ENCODE results near the gene RASGRP2. TPM values are rescaled to one million over a fixed set of nuclear protein-coding genes. Genes with fewer than 3 reads are reported as not detected.

Gene RASGRP2
- total RNA-seq, 2 experiments from 2014 or later = 7.5 to 8.2 TPM

GRCh38 chr11:64719406-64719805, 24.5 kb downstream of the RASGRP2 start:
- no peaks in the 10 kb centered on the region for H3K9me3 Mint-ChIP-seq
- no peak for DNase-seq
- no peak overlapping the region for H3K4me3 Mint-ChIP-seq
- peaks cover 6% of the 10 kb centered on the region for H3K4me1 Mint-ChIP-seq (ENCODE audit: low read depth)
- ChIA-PET CTCF (interaction anchor here (1.0 to 2.1 kb wide), 2 partner anchors 23 to 30 kb away, joined by 3 to 10 read pairs; no protein-coding TSS in a partner anchor), POLR2A (no interaction called here)
- H3K27me3 Mint-ChIP-seq = peaks cover 43% of the 10 kb centered on the region
- intact Hi-C loops (cut with micrococcal nuclease) = no loop called here
- H3K36me3 Mint-ChIP-seq = no peaks in the 10 kb centered on the region
- H3K27ac Mint-ChIP-seq = no peak overlapping the region

- no peaks in the 10 kb centered on the region for H3K36me3 Mint-ChIP-seq
- POLR2A ChIA-PET = no interaction called here
- CTCF ChIA-PET = interaction anchor here (1.0 to 2.1 kb wide), 2 partner anchors 24 to 30 kb away, joined by 3 to 10 read pairs; no protein-coding TSS in a partner anchor
Observed at GRCh38 chr11:64718780-64719124, 25.2 kb downstream of the RASGRP2 start.

GRCh38 chr11:64718084-64718779, 25.7 kb downstream of the RASGRP2 start:
- ChIA-PET POLR2A (interaction anchor here (0.6 kb wide), 1 partner anchor 59 kb away, joined by 6 read pairs; no protein-coding TSS in a partner anchor), CTCF (interaction anchor here (2.1 kb wide), 1 partner anchor 29 kb away, joined by 10 read pairs; no protein-coding TSS in a partner anchor)
- H3K27me3 Mint-ChIP-seq = peaks cover 50% of the 10 kb centered on the region
- no peaks in the 10 kb centered on the region for H3K9me3 Mint-ChIP-seq
- no peak overlapping the region for H3K27ac Mint-ChIP-seq
- no peak for DNase-seq
- no peak overlapping the region for H3K4me3 Mint-ChIP-seq
- intact Hi-C loops (cut with micrococcal nuclease) = no loop called here
- no peaks in the 10 kb centered on the region for H3K36me3 Mint-ChIP-seq
- no peaks in the 10 kb centered on the region for H3K4me1 Mint-ChIP-seq (ENCODE audit: low read depth)

More at GRCh38 chr11:64718780-64719124, 25.2 kb downstream of the RASGRP2 start:
- H3K4me3 Mint-ChIP-seq = no peak overlapping the region
- no peak overlapping the region for H3K27ac Mint-ChIP-seq
- intact Hi-C loops (cut with micrococcal nuclease) = no loop called here
- DNase-seq = no peak
- peaks cover 50% of the 10 kb centered on the region for H3K27me3 Mint-ChIP-seq
- H3K9me3 Mint-ChIP-seq = no peaks in the 10 kb centered on the region
- H3K4me1 Mint-ChIP-seq (ENCODE audit: low read depth) = peaks cover 2% of the 10 kb centered on the region

GRCh38 chr11:64717268-64717578, 26.7 kb downstream of the RASGRP2 start:
- Mint-ChIP-seq H3K4me1 (ENCODE audit: low read depth) (peaks cover 4% of the 10 kb centered on the region), H3K27ac (no peak overlapping the region), H3K4me3 (no peak overlapping the region), H3K27me3 (peaks cover 50% of the 10 kb centered on the region), H3K9me3 (no peaks in the 10 kb centered on the region), H3K36me3 (no peaks in the 10 kb centered on the region)
- ChIA-PET POLR2A (interaction anchor here (0.6 kb wide), 1 partner anchor 60 kb away, joined by 6 read pairs; no protein-coding TSS in a partner anchor), CTCF (interaction anchor here (0.7 to 0.9 kb wide), 2 partner anchors 13 to 28 kb away, joined by 3 to 5 read pairs; no protein-coding TSS in a partner anchor)
- no peak for DNase-seq
- intact Hi-C loops (cut with micrococcal nuclease) = no loop called here

GRCh38 chr11:64716473-64717267, 27.3 kb downstream of the RASGRP2 start:
- H3K9me3 Mint-ChIP-seq = no peaks in the 10 kb centered on the region
- CTCF ChIA-PET = interaction anchor here (0.7 to 0.9 kb wide), 2 partner anchors 12 to 28 kb away, joined by 3 to 5 read pairs; no protein-coding TSS in a partner anchor
- no peak for DNase-seq
- no peak overlapping the region for H3K27ac Mint-ChIP-seq
- H3K36me3 Mint-ChIP-seq = no peaks in the 10 kb centered on the region
- peaks cover 53% of the 10 kb centered on the region for H3K27me3 Mint-ChIP-seq
- POLR2A ChIA-PET = no interaction called here
- intact Hi-C loops (cut with micrococcal nuclease) = no loop called here
- peaks cover 9% of the 10 kb centered on the region for H3K4me1 Mint-ChIP-seq (ENCODE audit: low read depth)
- H3K4me3 Mint-ChIP-seq = no peak overlapping the region

GRCh38 chr11:64715756-64716472, 28.0 kb downstream of the RASGRP2 start:
- intact Hi-C loops (cut with micrococcal nuclease) = no loop called here
- CTCF ChIA-PET = no interaction called here
- POLR2A ChIA-PET = no interaction called here
- no peaks in the 10 kb centered on the region for H3K9me3 Mint-ChIP-seq
- H3K4me1 Mint-ChIP-seq (ENCODE audit: low read depth) = peaks cover 12% of the 10 kb centered on the region
- H3K36me3 Mint-ChIP-seq = no peaks in the 10 kb centered on the region
- H3K27me3 Mint-ChIP-seq = peaks cover 59% of the 10 kb centered on the region
- no peak for DNase-seq
- no peak overlapping the region for H3K4me3 Mint-ChIP-seq
- H3K27ac Mint-ChIP-seq = no peak overlapping the region

GRCh38 chr11:64715110-64715509, 28.8 kb downstream of the RASGRP2 start:
- POLR2A ChIA-PET = no interaction called here
- CTCF ChIA-PET = no interaction called here
- Mint-ChIP-seq H3K4me3 (no peak overlapping the region), H3K36me3 (no peaks in the 10 kb centered on the region), H3K27ac (no peak overlapping the region), H3K27me3 (peaks cover 62% of the 10 kb centered on the region), H3K9me3 (no peaks in the 10 kb centered on the region), H3K4me1 (ENCODE audit: low read depth) (peaks cover 14% of the 10 kb centered on the region)
- intact Hi-C loops (cut with micrococcal nuclease) = no loop called here
- DNase-seq = no peak

- ChIA-PET CTCF (interaction anchor here (0.8 kb wide), 1 partner anchor 14 kb away, joined by 3 read pairs; no protein-coding TSS in a partner anchor), POLR2A (no interaction called here)
- Mint-ChIP-seq H3K4me3 (no peak overlapping the region), H3K4me1 (ENCODE audit: low read depth) (peaks cover 14% of the 10 kb centered on the region), H3K9me3 (no peaks in the 10 kb centered on the region), H3K27me3 (peaks cover 63% of the 10 kb centered on the region), H3K36me3 (no peaks in the 10 kb centered on the region), H3K27ac (no peak overlapping the region)
- intact Hi-C loops (cut with micrococcal nuclease) = no loop called here
- DNase-seq = no peak
Observed at GRCh38 chr11:64714666-64715065, 29.3 kb downstream of the RASGRP2 start.

- POLR2A ChIA-PET = interaction anchor here (0.8 kb wide), 1 partner anchor 11 kb away, joined by 3 read pairs; no protein-coding TSS in a partner anchor
- Mint-ChIP-seq H3K27ac (no peak overlapping the region), H3K4me3 (no peak overlapping the region), H3K4me1 (ENCODE audit: low read depth) (peaks cover 14% of the 10 kb centered on the region), H3K36me3 (no peaks in the 10 kb centered on the region), H3K9me3 (no peaks in the 10 kb centered on the region), H3K27me3 (peaks cover 63% of the 10 kb centered on the region)
- CTCF ChIA-PET = interaction anchor here (0.8 to 1.8 kb wide), 3 partner anchors 15 to 30 kb away, joined by 3 to 6 read pairs (median 6); partner anchors contain the start of gene RASGRP2
- DNase-seq = no peak
- intact Hi-C loops (cut with micrococcal nuclease) = no loop called here
Observed at GRCh38 chr11:64713781-64714363, 30.1 kb downstream of the RASGRP2 start.

- Mint-ChIP-seq H3K27ac (no peak overlapping the region), H3K4me1 (ENCODE audit: low read depth) (peaks cover 14% of the 10 kb centered on the region), H3K27me3 (peaks cover 65% of the 10 kb centered on the region), H3K9me3 (no peaks in the 10 kb centered on the region), H3K4me3 (no peak overlapping the region), H3K36me3 (no peaks in the 10 kb centered on the region)
- DNase-seq = peak; percentile 19
- CTCF ChIA-PET = interaction anchor here (1.6 to 1.8 kb wide), 2 partner anchors 25 to 31 kb away, joined by 6 read pairs; partner anchors contain the start of gene RASGRP2
- intact Hi-C loops (cut with micrococcal nuclease) = no loop called here
- POLR2A ChIA-PET = interaction anchor here (0.8 kb wide), 1 partner anchor 10 kb away, joined by 3 read pairs; no protein-coding TSS in a partner anchor
Observed at GRCh38 chr11:64713016-64713707, 30.8 kb downstream of the RASGRP2 start.

GRCh38 chr11:64712430-64713015, 31.4 kb downstream of the RASGRP2 start:
- no peaks in the 10 kb centered on the region for H3K9me3 Mint-ChIP-seq
- peaks cover 65% of the 10 kb centered on the region for H3K27me3 Mint-ChIP-seq
- ChIA-PET CTCF (interaction anchor here (1.6 to 1.8 kb wide), 2 partner anchors 24 to 31 kb away, joined by 6 read pairs; partner anchors contain the start of gene RASGRP2), POLR2A (no interaction called here)
- no peak overlapping the region for H3K27ac Mint-ChIP-seq
- H3K4me3 Mint-ChIP-seq = no peak overlapping the region
- intact Hi-C loops (cut with micrococcal nuclease) = no loop called here
- DNase-seq = peak; percentile 17
- peaks cover 14% of the 10 kb centered on the region for H3K4me1 Mint-ChIP-seq (ENCODE audit: low read depth)
- no peaks in the 10 kb centered on the region for H3K36me3 Mint-ChIP-seq

All from activated CD4-positive, alpha-beta memory T cell treated with anti-CD3 and anti-CD28 coated beads for 36 hours (primary cell).